ENCODE measurements around the gene PHACTR1.
"Not testable (repeated sequence)": the region's sequence is repeated elsewhere in the genome, so short reads cannot be mapped to it uniquely, and the experiment has no call there.

PHACTR1 gene

DNA sequence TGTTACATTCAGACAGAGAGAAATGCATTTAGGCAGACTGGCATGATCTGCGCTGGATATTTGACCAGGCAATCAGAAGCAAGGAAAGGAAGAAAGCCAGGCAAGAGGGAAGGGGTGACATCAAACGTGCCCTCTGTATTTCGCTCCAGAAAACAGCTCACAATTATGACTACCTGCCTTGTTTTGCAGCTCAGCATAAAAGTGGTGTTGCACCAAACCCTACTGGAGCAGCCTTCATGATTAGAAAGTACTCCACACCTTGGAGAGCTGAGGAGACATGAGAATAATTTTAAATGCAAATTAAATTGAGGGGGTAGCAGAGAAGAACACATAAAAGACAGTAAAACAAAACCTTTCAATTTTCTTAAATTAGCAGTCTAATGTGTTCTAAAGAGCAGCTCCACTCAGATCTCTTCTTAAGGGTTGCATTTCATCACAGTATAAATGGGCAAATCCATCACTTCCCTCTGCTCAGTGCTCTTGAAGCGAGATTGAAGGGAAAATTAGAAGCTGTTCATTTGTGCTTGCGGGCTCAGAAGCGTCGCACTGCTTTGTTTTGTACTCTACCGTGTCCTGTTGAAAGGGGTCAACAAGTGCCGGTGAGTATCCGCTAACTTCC is at the start of gene PHACTR1:
TSS of gene PHACTR1 (plus strand) at position 470 of the 619 bp plus-strand sequence.
- no peak for DNase-seq

DNA sequence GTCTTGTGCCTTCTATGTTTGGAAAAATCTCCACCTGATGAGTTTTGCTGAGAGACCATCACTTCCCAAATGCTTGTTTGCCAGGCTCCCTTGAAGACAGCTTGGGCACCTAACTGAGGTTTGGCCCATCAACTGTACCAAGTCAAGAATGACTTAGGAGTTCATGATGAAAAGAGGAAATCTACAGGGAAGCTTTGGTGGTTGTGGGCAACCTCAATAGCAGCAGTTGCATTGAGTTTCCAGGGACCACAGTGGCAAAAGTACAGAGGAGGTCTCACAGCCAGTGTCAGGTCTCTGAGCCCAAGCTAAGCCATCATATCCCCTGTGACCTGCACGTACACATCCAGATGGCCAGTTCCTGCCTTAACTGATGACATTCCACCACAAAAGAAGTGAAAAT is 49.7 kb upstream of the PHACTR1 start:
- no peak for DNase-seq

DNA sequence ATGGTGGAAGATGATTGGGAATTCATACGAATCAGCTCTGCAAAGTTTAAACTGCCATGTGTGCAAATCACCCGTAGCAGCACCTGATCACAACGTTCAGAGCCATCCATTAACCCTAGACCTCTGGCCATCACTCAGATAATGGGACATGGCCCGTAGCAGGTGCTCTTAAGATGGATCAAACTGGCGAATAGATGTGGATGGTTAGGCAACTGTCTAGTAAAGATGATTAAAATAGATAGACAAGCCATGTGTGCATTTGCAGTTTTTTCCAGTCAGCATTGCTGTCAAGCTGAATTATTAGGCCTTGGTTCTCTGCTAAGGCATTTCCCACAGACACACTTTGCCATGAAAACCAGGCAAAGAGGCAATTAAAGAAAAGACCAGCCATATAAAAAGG is 40.6 kb upstream of the PHACTR1 start:
- no peak for DNase-seq

DNA sequence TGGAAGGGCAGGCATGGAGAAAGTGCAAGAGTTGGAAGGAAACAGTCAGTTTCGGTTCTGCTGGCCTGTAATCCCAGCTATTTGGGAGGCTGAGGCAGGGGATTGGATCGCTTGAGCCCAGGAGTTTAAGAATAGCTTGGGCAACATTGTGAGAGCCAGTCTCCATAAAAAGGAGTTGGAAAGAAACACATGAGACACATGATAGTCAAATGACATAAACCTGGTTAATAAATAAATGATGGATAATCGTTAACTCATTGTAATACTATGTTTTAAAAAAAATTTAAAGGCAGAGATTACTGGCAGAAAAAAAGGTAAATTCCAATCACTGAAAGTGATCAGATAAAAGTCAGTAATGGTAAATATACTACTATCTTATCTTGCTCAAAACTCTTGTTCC is 37.2 kb upstream of the PHACTR1 start:
- DNase-seq: no peak

DNA sequence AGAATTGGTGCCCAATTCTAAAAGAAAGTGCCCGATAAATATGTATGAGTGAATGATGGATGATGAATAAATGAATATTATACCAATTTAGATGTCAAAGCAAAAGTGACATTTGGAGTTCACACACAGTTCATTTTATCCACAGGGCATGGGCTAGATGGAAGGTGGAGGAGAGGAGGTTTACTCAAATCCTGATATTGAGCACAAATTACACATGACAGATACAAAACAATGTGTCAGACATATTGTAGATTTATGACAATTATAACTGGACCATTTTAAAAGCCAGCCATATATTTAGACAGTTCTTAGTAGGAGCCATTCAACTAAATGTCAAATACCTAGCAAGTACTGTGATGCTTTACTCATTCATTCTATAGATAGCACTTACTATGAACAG is 23.4 kb upstream of the PHACTR1 start:
- DNase-seq: no peak

DNA sequence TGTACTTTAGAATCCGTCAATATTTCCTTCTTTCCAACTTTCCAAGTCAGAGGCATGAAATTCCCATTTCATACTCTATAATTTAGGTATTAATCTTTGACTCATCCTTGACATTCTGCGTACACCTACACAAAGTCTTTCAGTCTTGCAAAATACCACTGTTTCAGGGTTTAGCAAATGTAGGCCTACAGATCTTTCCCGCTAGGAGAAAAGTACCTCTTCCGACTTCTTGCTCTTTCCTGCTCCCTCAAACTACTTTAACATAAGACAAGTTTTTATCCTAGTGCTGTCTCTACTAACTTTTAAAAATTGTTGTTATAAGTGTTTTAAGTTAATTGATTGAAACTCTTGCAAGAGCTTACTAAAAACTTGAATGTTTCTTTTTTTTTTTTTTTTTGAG is 18.3 kb upstream of the PHACTR1 start:
- DNase-seq: no peak

DNA sequence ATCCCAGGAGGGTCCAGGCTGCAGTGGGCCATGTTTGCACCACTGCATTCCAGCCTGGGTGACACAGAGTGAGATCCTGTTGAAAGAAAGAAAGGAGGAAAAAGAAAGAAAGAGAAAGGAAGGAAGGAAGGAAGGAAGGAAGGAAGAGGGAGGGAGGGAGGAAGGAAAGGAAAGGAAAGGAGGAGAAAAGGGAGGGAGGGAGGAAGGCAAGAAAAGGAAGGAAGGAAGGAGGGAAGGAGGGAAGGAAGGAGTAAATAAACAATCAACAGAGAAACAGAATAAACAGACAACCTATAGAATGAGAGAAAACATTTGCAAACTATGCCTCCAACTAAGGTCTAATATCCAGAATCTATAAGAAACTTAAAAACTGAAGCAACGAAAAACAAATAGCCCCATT is 11.6 kb upstream of the PHACTR1 start:
- no peak for DNase-seq

DNA sequence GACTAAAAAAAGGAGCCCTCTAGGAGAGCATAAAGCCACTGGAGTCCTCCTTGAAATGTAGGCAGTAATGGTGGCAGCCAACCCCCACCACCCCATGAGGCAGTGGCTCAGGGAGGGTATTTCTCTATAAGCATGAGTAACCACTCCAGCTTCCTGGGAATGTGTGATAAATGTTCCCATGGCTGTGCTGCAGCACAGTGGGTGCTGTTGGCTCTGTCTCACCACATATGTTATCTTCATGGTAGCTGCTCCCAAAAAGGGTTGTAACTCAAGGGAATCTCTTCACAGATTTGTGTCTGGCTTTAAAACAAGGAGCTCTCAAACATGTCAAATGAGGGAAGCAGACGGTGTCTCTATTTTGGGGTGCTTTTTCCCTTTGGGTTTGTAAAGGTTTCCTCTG is 7.5 kb upstream of the PHACTR1 start:
- DNase-seq: no peak

DNA sequence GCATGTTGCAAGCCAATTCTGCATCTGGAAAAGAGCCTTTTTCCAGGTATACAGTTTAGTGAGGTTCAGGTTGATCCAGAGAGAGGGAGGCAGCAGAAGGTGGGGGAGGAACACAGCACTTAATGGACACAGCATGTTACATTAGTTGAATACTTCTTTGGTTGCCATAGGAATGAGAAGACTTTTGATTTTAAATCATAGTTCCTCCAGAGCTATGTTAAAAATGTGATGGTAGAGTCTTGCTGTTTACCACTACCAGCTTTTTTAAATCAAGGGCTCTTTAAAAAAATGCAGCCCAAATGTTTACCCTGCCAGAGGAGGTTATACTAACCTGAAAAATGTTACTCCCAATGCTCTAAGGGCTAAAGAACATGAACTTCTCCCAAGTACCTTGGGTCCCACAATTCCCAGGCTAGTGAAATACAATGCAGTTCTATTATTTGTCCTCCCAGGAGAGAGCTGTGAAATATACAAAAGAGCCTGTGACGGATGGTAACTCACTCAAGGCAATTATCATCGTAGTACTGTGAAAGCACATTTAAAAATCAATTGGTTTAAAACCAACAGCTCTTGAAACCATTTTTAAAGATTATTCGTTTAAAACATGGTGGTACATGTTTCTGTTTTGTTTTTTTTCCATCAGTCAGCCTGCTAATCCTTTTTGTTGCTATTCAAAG is 6.9 kb upstream of the PHACTR1 start:
- peak; percentile 8 for DNase-seq

DNA sequence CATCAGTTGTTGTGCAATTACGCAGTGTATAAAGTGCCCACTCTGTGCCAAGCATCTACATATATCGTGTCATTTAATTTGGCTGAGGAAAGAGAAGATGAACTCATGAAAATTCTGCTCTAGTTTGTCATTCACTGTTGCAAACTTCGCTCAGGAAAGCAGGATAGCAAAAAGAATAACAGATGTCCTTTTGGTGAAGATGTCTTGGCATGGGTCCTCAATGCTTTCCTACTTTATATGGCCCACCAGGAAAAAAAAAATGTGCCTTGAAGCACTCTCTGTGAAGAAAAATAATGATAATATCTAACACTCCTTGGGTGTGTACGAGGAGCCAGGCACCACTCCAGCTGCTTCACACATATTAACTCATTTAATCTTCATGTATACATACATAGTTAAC is 5.6 kb upstream of the PHACTR1 start:
- no peak for DNase-seq

DNA sequence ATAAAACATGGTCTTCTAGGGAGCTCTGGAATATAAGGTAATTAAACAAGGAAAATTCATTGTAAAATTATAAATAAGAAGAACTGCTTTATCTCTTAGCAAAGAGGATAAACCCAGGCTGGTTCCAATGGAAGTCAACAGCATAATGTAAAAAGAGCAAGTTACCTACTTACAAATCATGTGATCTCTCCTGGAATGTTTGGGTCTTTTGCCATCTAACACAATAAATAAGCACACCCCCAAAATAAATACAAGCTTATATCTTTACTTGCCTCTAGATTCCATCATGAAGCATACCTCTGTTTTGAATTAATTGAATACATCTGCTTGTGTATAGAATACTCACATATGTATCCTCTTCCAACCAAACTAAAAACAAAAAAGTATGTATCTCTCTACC is 2.5 kb upstream of the PHACTR1 start:
- no peak for DNase-seq

DNA sequence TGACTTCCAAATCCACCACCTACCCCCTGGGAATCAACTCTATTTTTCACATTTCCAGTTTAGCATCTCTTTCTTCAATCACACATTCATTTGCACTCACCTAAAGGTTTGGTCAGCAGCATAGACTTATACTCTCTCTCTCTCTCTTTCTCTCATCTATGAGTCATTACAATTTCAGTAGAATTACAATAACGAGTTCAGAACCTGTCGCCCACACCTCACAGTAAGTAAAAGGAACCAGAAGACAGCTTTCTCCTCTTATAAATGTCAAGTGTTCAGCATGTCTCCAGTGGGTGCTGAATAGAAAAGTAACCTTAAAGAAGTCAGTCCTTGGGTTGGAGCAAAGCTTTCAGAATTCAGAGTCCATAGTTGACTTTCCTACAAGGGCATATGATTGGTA is 1.1 kb upstream of the PHACTR1 start:
- DNase-seq: no peak

DNA sequence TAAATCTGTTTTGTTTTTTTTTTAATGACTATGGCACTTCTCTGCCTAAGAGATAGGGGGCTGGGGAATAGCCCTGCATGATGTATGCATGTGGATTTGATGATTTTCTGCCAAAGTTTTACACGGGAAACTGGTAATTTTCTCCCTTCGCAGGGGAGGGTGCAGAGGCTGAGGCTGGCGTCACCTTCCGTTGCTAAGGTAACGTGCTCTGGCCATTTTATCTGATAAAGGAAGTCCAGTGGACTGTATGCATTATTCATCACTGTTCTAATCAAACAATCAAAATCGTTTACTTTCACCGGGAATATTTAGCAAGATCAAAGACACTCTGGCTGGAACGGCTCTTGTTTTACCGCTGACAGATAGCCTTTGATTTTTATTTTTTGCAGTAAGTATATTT is 789 bp downstream of the PHACTR1 start:
- no peak for DNase-seq

DNA sequence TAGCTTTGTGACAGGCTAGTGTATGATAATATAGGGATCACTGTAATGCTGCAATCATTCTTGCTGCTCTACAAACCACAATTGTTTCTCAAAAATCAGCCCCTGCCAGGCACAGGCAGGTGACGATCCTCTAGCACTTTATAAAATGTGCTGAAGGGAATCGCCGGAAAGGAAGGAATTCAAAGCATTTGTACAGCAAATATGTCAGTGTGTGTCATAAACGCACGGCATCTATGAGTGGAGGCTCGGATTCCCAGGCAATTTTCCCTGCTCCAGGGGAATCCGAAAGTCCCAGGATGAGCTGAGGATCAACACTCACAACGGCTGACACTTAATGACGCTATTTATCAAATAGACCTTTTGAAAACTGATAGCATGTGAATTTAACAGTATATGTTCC is 1.4 kb downstream of the PHACTR1 start:
- DNase-seq: no peak

DNA sequence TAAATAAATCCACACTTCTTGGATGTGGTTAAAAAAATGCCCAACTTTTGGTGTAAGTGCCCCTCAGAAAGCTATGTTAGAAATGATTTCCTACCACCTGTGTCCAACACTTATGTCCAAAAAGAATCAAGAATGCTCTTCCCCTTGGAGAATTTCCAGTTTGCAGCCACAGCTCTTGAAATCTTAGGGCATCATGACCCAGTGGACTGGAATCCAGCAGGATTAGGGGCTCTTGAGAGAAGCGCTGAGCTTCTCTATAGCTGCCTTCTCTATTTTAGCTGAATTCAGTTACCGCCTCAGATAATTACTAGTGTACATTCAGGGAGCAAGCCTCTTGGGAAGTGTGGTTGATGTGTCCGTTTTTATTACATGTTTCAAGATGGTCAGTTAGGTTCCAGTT is 2.5 kb downstream of the PHACTR1 start:
- DNase-seq: no peak

DNA sequence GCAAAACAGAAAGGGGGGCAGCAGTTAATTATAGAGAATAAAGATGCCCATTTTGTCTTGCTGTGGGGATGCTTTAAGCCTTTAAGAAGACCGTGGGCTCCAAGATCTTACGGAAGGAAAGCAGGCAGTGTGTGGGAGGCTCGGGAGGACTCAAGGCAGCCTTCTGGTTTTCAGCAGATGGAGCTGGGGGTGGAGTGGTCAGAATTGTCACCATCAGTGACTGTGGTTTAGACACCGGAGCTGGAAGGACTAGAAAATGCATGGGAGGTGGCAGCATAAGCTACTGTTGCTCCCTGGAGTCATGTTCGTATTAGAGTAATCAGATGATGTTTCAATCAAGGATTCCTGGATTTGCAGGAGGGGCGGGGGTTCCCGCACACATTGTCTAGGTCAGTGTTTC is 3.7 kb downstream of the PHACTR1 start:
- no peak for DNase-seq

DNA sequence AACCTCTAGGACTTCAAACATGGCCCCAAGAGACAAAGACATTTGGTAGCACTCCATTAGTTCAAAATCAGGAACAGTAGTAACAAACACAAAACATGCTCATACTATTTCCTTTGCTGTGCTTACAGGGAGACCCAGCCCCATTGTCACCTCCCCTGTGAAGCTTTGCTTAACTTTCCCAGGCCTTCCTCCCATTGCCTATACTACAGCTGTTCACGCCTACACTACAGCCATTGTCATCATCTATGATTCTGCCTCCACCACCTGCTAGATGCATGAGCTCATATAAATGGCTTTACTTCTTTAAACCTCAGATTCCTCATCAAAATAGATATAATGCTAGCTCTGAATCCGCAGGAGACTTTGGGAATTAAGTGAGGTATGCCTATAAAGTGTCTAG is 8.7 kb downstream of the PHACTR1 start:
- no peak for DNase-seq

DNA sequence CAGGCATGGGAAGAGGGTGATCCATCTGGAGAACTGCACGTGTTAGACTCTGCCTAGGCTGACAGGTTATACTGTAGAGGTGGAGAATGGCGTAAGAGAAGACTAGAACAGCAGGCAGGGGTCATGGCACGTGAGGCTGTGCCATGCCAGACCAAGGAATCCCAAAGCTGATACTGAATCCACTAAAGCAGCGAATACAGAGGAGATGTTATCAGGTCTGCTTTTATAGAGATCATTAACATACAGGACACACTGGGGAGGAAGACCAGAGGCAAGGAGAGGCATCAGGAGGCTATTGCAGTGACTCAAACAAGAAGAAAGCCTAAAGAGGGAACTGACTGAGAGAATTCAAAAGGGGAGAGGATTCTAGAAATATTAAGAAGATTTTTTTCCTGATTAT is 12.9 kb downstream of the PHACTR1 start:
- DNase-seq: no peak

DNA sequence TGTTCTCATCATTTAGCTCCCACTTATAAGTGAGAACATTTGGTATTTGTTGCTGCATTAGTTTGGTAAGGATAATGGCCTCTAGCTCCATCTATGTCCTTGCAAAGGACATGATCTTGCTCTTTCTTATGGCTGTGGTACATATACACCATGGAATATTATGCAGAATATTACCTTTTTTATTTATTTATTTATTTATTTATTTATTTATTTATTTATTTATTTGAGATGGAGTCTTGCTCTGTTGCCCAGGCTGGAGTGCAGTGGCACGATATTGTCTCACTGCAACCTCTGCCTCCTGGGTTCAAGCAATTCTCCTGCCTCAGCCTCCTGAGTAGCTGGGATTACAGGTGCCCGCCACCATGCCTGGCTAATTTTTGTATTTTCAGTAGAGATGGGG is 14.2 kb downstream of the PHACTR1 start:
- DNase-seq: not testable (repeated sequence)

DNA sequence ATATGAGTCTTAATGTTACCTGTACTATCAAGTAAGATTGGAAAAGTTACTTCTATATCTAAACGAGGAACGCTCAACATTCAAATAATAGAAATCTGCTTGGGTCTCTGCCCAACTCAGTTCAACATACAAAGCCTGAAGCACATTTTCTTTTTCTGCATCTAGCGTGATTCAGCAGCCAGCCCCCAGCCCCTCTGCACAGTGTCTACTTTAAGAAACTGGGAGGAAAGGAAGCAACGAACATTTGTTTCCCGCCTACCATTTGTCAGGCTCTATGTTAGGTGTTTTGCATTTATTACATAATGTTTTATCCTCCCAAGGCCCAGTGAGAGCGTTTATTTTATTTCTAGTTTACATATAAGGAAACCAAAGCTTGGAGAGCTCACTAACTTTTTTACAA is 17.3 kb downstream of the PHACTR1 start:
- no peak for DNase-seq

DNA sequence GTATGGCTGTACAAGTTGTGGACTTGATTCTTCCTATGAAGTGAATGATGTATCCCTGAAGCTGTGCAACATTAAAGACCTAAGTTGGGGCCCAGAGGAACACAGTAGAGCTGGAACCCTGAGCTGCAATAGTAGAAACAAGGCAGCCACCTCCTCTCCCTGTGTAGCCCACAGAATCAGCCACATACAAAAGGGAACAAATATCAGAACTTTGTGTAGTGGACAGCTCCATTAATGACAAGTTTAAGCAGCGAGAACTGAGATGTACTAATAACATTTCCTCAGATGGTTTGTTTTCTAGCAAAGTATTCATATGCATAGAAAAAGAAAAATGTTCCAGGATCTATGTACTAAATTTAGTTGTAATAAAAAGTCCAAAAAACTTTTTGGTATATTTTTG is 19.2 kb downstream of the PHACTR1 start:
- no peak for DNase-seq

DNA sequence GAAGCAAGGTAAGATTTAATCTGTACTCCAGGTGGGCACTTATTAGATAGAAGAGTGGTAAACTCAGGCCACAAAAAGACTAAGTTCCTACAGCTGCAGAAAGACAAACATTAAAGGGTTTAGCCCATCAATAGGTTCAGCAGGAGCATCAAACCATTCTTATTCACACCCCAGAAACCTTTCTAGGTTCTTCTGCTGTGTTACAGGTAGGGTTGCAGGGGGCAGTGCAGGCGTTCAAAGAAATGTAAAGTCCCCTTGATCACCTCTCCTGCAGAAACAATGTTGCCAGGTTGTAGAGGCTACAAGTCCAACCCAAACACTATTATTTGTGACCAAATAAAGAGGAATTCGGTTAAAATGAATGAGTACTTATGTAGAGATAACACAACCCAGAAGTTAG is 31.8 kb downstream of the PHACTR1 start:
- DNase-seq: no peak

DNA sequence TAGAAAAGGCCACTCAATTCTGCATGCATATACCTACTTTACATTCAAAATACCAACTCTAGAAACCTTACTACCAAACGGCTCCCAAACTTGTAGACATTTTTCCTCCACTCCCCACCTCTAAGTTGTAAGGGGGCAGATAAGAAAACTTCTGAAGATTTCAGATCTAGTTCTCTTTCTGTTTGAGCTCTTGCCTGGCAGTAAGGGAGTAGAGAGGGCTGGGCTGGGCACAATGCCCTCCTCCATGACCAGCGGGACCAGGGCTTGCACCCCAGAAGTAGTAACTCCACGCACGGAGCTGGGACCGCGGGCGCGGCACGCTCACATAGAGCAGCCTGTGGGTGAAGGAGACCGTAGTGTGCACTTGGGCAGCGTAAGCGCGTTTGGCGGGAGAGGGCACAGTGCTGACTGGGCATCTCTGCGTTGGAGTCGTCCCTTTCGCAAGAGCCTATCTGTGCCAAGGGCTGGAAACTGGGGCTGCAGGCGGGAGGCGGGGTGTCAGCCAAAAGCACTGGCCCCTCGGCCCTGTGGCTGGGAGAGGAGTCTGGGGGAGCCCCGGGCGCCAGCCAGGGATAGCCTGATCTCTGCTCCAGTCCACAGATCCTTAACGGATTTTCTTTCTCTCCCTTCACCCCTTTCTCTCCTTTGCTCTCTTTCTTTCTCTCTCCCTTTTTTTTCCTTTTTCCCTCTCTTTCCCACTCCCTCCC is 32.4 kb downstream of the PHACTR1 start:
- DNase-seq: peak; percentile 12

DNA sequence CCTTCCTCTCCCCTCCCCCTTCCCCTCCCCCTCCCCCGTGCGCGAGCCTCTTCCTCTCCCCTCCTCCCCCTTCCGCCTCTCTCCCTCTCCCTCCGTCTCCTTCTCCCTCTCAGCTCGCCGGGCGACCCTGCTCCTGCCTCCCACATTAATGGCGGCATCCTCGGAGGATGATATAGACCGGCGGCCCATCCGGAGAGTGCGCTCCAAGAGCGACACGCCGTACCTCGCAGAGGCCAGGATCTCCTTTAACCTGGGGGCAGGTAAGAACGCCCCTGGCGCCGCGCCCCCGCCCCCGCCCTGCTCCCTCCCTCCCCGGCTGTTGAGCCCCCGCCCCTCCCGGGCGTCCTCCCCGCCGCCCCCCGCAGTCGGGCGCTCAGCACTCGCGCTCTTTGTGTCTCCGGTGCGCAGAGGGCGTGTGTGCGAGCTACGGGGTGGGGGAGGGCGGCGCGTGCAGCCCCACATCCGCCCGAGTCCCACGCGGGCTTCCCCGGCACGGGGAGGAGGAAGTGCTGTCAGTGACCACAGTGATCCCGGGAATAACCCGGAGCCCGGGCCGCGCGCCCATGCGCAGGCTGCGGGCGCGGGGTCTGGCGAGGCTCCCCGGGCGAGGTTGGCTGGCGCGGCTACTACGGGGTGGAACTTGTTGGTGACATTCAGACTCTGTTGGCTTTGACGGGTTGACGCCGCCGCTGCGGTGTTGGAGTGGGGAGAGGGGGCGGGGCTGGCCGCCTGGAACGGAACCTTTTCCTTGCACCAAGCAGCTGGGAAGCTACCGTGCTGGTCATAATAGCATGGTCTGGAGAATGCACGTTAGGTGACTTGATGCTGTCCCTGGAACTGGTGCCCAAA is 33.2 kb downstream of the PHACTR1 start:
- DNase-seq: peak; percentile 43
